H1 (cell line): ENCODE measurements around the gene DTWD2. TPM values are rescaled to one million over a fixed set of nuclear protein-coding genes. Genes with fewer than 3 reads are reported as not detected.

Source experiments
- CTCF ChIA-PET: fragments of 300-600 bp; sonication (Branson Sonifier 250); formaldehyde crosslinking; loops from one replicate; lab custom pipeline; 2021; ENCODE audit not compliant: partially characterized antibody; lab: Charles Lee
- POLR2A ChIA-PET: fragments of 300-600 bp; sonication (Branson Sonifier 250); formaldehyde crosslinking; loops from one replicate; lab custom pipeline; 2021; ENCODE audit warnings: inconsistent platforms; ENCODE audit not compliant: partially characterized antibody; lab: Charles Lee
- DNase-seq, 2 experiments: peaks; one replicate each; pipeline versions ENCODE4 v3.0.0 to v3.0.0-alpha.2; 2010 to 2022; ENCODE audit warnings: low spot score in 2 of 2, low read depth in 1 of 2, mixed read lengths in 1 of 2
- FAIRE-seq: peaks from 2 replicates; lab custom pipeline; 2011; peaks lifted over from hg19 to GRCh38; lab: Jason Lieb, UNC
- H2AFZ ChIP-seq: 2 replicates; pipeline ENCODE4 v1.8.1; 2012; ENCODE audit warnings: low read length, inconsistent platforms
- H2AK5ac ChIP-seq: 2 replicates; pipeline ENCODE4 v1.6.1; 2013; ENCODE audit warnings: low read depth, low read length
- H2BK120ac ChIP-seq: replicated peaks from 2 replicates; pipeline ENCODE3; 2013; ENCODE audit warnings: low read depth, low read length, inconsistent platforms
- H2BK12ac ChIP-seq: 2 replicates; pipeline ENCODE4 v1.6.1; 2013; ENCODE audit warnings: low read depth, low read length
- H2BK15ac ChIP-seq: 2 replicates; pipeline ENCODE4 v1.6.1; 2013; ENCODE audit warnings: low read length
- H2BK20ac ChIP-seq: 2 replicates; pipeline ENCODE4 v1.6.1; 2013; ENCODE audit warnings: low read length
- H2BK5ac ChIP-seq: 2 replicates; pipeline ENCODE4 v1.6.1; 2013; ENCODE audit warnings: low read depth, low read length
- H3K14ac ChIP-seq: 2 replicates; pipeline ENCODE4 v1.6.1; 2013; ENCODE audit warnings: inconsistent platforms; ENCODE audit not compliant: insufficient read length
- H3K18ac ChIP-seq: 2 replicates; pipeline ENCODE4 v1.6.1; 2013; ENCODE audit warnings: low read length; ENCODE audit errors: extremely low read depth
- H3K23ac ChIP-seq: 2 replicates; pipeline ENCODE4 v1.6.1; 2013; ENCODE audit warnings: inconsistent platforms; ENCODE audit not compliant: insufficient read length
- H3K23me2 ChIP-seq: 2 replicates; pipeline ENCODE4 v1.6.1; 2013; ENCODE audit warnings: low read depth, low read length
- H3K27ac ChIP-seq: 2 replicates; pipeline ENCODE4 v1.6.1; 2011; ENCODE audit warnings: low read depth, low read length, inconsistent platforms
- H3K27me3 ChIP-seq, 4 experiments: replicated peaks in 1 of 4; 1 replicate in 1 of 4; 2 replicates in 3 of 4; pipeline versions ENCODE4 v1.6.1 to v1.8.1; 2011 to 2013; ENCODE audit warnings: low read length in 3 of 4, mild to moderate bottlenecking in 3 of 4, inconsistent platforms in 2 of 4, mixed read lengths in 2 of 4, moderate library complexity in 1 of 4; ENCODE audit not compliant: control insufficient read depth in 3 of 4, insufficient read depth in 3 of 4; ENCODE audit errors: extremely low read depth in 1 of 4
- H3K36me3 ChIP-seq, 4 experiments: 2 replicates each; pipeline versions ENCODE4 v1.6.1 to v1.8.1; 2011 to 2013; ENCODE audit warnings: mild to moderate bottlenecking in 4 of 4, low read length in 3 of 4, moderate library complexity in 2 of 4, control low read depth in 1 of 4, inconsistent platforms in 1 of 4; ENCODE audit not compliant: insufficient read depth in 4 of 4, control insufficient read depth in 2 of 4
- H3K4ac ChIP-seq: replicated peaks from 2 replicates; pipeline ENCODE3; 2013; ENCODE audit warnings: low read length, low read depth, mixed read lengths, inconsistent platforms; ENCODE audit not compliant: insufficient read length
- H3K4me1 ChIP-seq, 4 experiments: replicated peaks in 1 of 4; 1 replicate in 1 of 4; 2 replicates in 3 of 4; pipeline versions ENCODE4 v1.6.1 to v1.8.1; 2011 to 2013; ENCODE audit warnings: low read length in 3 of 4, inconsistent platforms in 2 of 4, mixed read lengths in 1 of 4; ENCODE audit not compliant: insufficient read depth in 4 of 4, control insufficient read depth in 3 of 4
- H3K4me2 ChIP-seq, 2 experiments: 2 replicates each; pipeline versions ENCODE4 v1.6.1 to v1.8.1; 2011 to 2013; ENCODE audit warnings: low read depth in 2 of 2, low read length in 2 of 2, control low read depth in 1 of 2, inconsistent platforms in 1 of 2, mild to moderate bottlenecking in 1 of 2; ENCODE audit not compliant: insufficient read depth in 1 of 2
- H3K4me3 ChIP-seq, 4 experiments: fragments of 200-600, 300-600 bp in 1 of 4; sonication (generic), shearing (Covaris generic), sonication (Bioruptor Twin) in 1 of 4; 2 replicates each; pipeline versions ENCODE4 v1.5.1 to v1.8.1; 2011 to 2016; ENCODE audit warnings: low read length in 4 of 4, low read depth in 3 of 4, control low read depth in 2 of 4, inconsistent platforms in 2 of 4, mild to moderate bottlenecking in 2 of 4, mixed read lengths in 1 of 4, moderate library complexity in 1 of 4; ENCODE audit not compliant: insufficient read depth in 2 of 4; ENCODE audit errors: extremely low read depth in 1 of 4
- H3K56ac ChIP-seq: replicated peaks from 2 replicates; pipeline ENCODE3; 2013; ENCODE audit warnings: low read depth, mild to moderate bottlenecking, mixed read lengths, low read length, inconsistent platforms; ENCODE audit not compliant: insufficient read length
- H3K79me1 ChIP-seq: 2 replicates; pipeline ENCODE4 v1.6.1; 2013; ENCODE audit warnings: low read depth, low read length, control low read depth
- H3K79me2 ChIP-seq, 2 experiments: 2 replicates each; pipeline versions ENCODE4 v1.6.1 to v1.8.1; 2012 to 2013; ENCODE audit warnings: low read length in 2 of 2, mild to moderate bottlenecking in 2 of 2, inconsistent platforms in 1 of 2; ENCODE audit not compliant: insufficient read depth in 2 of 2, control insufficient read depth in 1 of 2
- H3K9ac ChIP-seq, 4 experiments: replicated peaks in 1 of 4; 1 replicate in 1 of 4; 2 replicates in 3 of 4; pipeline versions ENCODE4 v1.6.1 to v1.8.1; 2011 to 2013; ENCODE audit warnings: low read depth in 3 of 4, low read length in 3 of 4, control low read depth in 2 of 4, mild to moderate bottlenecking in 2 of 4, moderate library complexity in 2 of 4, inconsistent platforms in 1 of 4; ENCODE audit errors: extremely low read depth in 1 of 4
- H3K9me3 ChIP-seq, 2 experiments: 2 replicates each; pipeline versions ENCODE4 v1.6.1 to v1.8.1; 2012 to 2013; ENCODE audit warnings: mild to moderate bottlenecking in 2 of 2, moderate library complexity in 2 of 2, control low read depth in 1 of 2, inconsistent platforms in 1 of 2, low read depth in 1 of 2, low read length in 1 of 2, mixed read lengths in 1 of 2; ENCODE audit not compliant: insufficient read depth in 2 of 2
- H4K20me1 ChIP-seq, 2 experiments: replicated peaks in 1 of 2; 2 replicates each; pipeline versions ENCODE3 to v1.8.1; 2011 to 2013; ENCODE audit warnings: inconsistent platforms in 2 of 2, low read length in 2 of 2, mild to moderate bottlenecking in 1 of 2; ENCODE audit not compliant: insufficient read depth in 2 of 2, control insufficient read depth in 1 of 2
- H4K5ac ChIP-seq: 2 replicates; pipeline ENCODE4 v1.6.1; 2013; ENCODE audit warnings: low read length, low read depth, mixed read lengths, inconsistent platforms; ENCODE audit not compliant: insufficient read length
- H4K8ac ChIP-seq: 2 replicates; pipeline ENCODE4 v1.8.0; 2013; ENCODE audit warnings: mild to moderate bottlenecking, moderate library complexity, low read length, inconsistent platforms; ENCODE audit not compliant: insufficient read depth; ENCODE audit errors: extremely low read depth
- H4K91ac ChIP-seq: replicated peaks from 2 replicates; pipeline ENCODE3; 2013; ENCODE audit warnings: low read length, mixed read lengths, inconsistent platforms; ENCODE audit not compliant: insufficient read length
- EP300 ChIP-seq, 2 experiments: IDR thresholded peaks; 1 replicate in 1 of 2; 2 replicates in 1 of 2; pipeline ENCODE4 v1.6.1; 2011 to 2012; ENCODE audit warnings: low read depth in 2 of 2, low read length in 2 of 2, mild to moderate bottlenecking in 2 of 2, borderline replicate concordance in 1 of 2, inconsistent platforms in 1 of 2, moderate library complexity in 1 of 2
- GTF2F1 ChIP-seq: IDR thresholded peaks from 2 replicates; pipeline ENCODE4 v1.6.1; 2012; ENCODE audit warnings: low read depth, low read length, improper control_type of control experiment, borderline replicate concordance
- KDM5A ChIP-seq: fragments of 200-600 bp; IDR thresholded peaks from 2 replicates; pipeline ENCODE4 v1.7.1; 2012; ENCODE audit warnings: mild to moderate bottlenecking, low read length, inconsistent platforms, mixed read lengths
- POLR2A ChIP-seq, 2 experiments: IDR thresholded peaks; 1 replicate in 1 of 2; 2 replicates in 1 of 2; pipeline ENCODE4 v1.6.1; 2011; ENCODE audit warnings: low read depth in 2 of 2, low read length in 2 of 2, mild to moderate bottlenecking in 2 of 2; ENCODE audit errors: control extremely low read depth in 1 of 2
- RAD21 ChIP-seq, 2 experiments: IDR thresholded peaks in 1 of 2; conservative IDR thresholded peaks in 1 of 2; 2 replicates each; pipeline ENCODE4 v1.6.1; 2011; ENCODE audit warnings: low read depth in 2 of 2, low read length in 2 of 2, improper control_type of control experiment in 1 of 2, inconsistent platforms in 1 of 2, mild to moderate bottlenecking in 1 of 2, moderate library complexity in 1 of 2
- RXRA ChIP-seq: IDR thresholded peaks from 2 replicates; pipeline ENCODE4 v1.6.1; 2011; ENCODE audit warnings: low read depth, mild to moderate bottlenecking, low read length, moderate library complexity; ENCODE audit not compliant: insufficient read depth
- SAP30 ChIP-seq: fragments of 300-600 bp; sonication (generic); IDR thresholded peaks from 2 replicates; pipeline ENCODE4 v1.7.1; 2012; ENCODE audit warnings: low read length, moderate library complexity, mild to moderate bottlenecking, inconsistent platforms; ENCODE audit not compliant: insufficient read depth, insufficient replicate concordance
- TBP ChIP-seq: IDR thresholded peaks from 2 replicates; pipeline ENCODE4 v1.6.1; 2011; ENCODE audit warnings: low read depth, low read length, improper control_type of control experiment
- TEAD4 ChIP-seq: IDR thresholded peaks from 2 replicates; pipeline ENCODE4 v1.6.1; 2012; ENCODE audit warnings: low read depth, low read length, inconsistent platforms, mixed read lengths
- WGBS, 2 experiments: shearing (Covaris generic) in 1 of 2; methylation state at CpG; one replicate each; pipeline versions ENCODE4 v1.1.6 to v1.1.7; 2013 to 2015; ENCODE audit warnings: low lambda C conversion rate in 2 of 2, mixed read lengths in 2 of 2, inconsistent platforms in 1 of 2, low coverage in 1 of 2, missing lambda C conversion rate in 1 of 2; ENCODE audit not compliant: insufficient replicate concordance in 2 of 2, insufficient coverage in 1 of 2, insufficient read length in 1 of 2; ENCODE audit errors: extremely low coverage in 1 of 2, missing lambda C conversion rate in 1 of 2; 5-methylcytosine and 5-hydroxymethylcytosine counted together
- polyA plus RNA-seq, 7 experiments: library from polyadenylated mRNA; depleted of rRNA in 3 of 7; stranded (reverse) in 5 of 7; unstranded in 2 of 7; fragments of >200 nt in 5 of 7; fragments of 200-250 nt in 2 of 7; gene quantifications; 1 replicate in 5 of 7; 2 replicates in 1 of 7; 4 replicates in 1 of 7; pipeline versions ENCODE4 v1.2.1 to v1.2.3, GENCODE V29; 2011 to 2013; ENCODE audit warnings: missing spikeins in 2 of 7, mixed read lengths in 2 of 7
- total RNA-seq: library from RNA; stranded (reverse); fragmentation: NEBNext Ultra II Directional; extraction: Animal tissue kit (Norgen Biotek cat#: 25700); gene quantifications from 2 replicates; pipeline ENCODE4 v1.2.1, GENCODE V29; 2021
- TF ChIP-seq, protein P1 (sequence below): IDR thresholded peaks from 2 replicates; pipeline ENCODE4 v1.6.1; 2011; ENCODE audit warnings: low read length, improper control_type of control experiment
- TF ChIP-seq, protein P2 (sequence below): IDR thresholded peaks from 2 replicates; pipeline ENCODE4 v1.6.1; 2012; ENCODE audit warnings: low read length, inconsistent platforms

DTWD2 gene
- total and polyA plus RNA-seq, 2 of the 8 experiments (the other 6 are each of a cell fraction or from before 2014, with no cell fraction given) = 4.3 to 17.1 TPM

- WGBS, 2 experiments = 70% methylated on average over 4 of the region's 4 CpGs; no CpG with 5 or more reads in 1 of the 2 experiments
- CTCF ChIA-PET = interaction anchor here (0.7 to 1.9 kb wide), 6 partner anchors 10 to 419 kb away, joined by 3 to 6 read pairs (median 4); no protein-coding TSS in a partner anchor
- Histone ChIP-seq H3K27ac (no peak overlapping the region), H3K23ac (no peak overlapping the region), H2BK15ac (no peak overlapping the region), H2AK5ac (no peak overlapping the region), H2AFZ (no peak overlapping the region), H3K9ac (no peak overlapping the region), H3K23me2 (no peaks in the 10 kb centered on the region), H3K79me1 (no peaks in the 10 kb centered on the region), H2BK12ac (no peak overlapping the region), H4K5ac (no peak overlapping the region), H3K79me2 (no peaks in the 10 kb centered on the region), H4K91ac (no peak overlapping the region), H3K4me1 (peaks cover 0 to 10% (median 6%) of the 10 kb centered on the region in 4 experiments; a peak in 4 of 7 replicates), H3K4ac (no peak overlapping the region), H4K8ac (no peak overlapping the region), H3K9me3 (no peaks in the 10 kb centered on the region), H3K18ac (no peak overlapping the region), H3K56ac (no peak overlapping the region), H2BK120ac (no peak overlapping the region), H3K36me3 (no peaks in the 10 kb centered on the region), H2BK5ac (no peak overlapping the region), H4K20me1 (no peaks in the 10 kb centered on the region), H3K14ac (no peak overlapping the region), H3K27me3 (no peaks in the 10 kb centered on the region), H3K4me3 (no peak overlapping the region), H2BK20ac (0 out of 2 replicates have a peak overlapping the region, but pooled peaks have one; percentile 11), H3K4me2 (no peak overlapping the region)
- no peak for FAIRE-seq
- POLR2A ChIA-PET = no interaction called here
- DNase-seq = no peak
- TF ChIP-seq EP300 (IDR thresholded peaks at IDR 0.05; ENCODE audit: borderline replicate concordance in 1 of 2, low read depth in 2 of 2, low read length in 2 of 2) = no peak
- TF ChIP-seq RAD21 (IDR thresholded peaks at IDR 0.05 in 1 of 2, conservative IDR thresholded peaks at IDR 0.05 in 1 of 2; ENCODE audit: low read depth in 2 of 2, low read length in 2 of 2) = no peak
- TF ChIP-seq TEAD4 = no peak
- TF ChIP-seq, protein P1, sequence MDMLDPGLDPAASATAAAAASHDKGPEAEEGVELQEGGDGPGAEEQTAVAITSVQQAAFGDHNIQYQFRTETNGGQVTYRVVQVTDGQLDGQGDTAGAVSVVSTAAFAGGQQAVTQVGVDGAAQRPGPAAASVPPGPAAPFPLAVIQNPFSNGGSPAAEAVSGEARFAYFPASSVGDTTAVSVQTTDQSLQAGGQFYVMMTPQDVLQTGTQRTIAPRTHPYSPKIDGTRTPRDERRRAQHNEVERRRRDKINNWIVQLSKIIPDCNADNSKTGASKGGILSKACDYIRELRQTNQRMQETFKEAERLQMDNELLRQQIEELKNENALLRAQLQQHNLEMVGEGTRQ = no peak
- TF ChIP-seq, protein P2, sequence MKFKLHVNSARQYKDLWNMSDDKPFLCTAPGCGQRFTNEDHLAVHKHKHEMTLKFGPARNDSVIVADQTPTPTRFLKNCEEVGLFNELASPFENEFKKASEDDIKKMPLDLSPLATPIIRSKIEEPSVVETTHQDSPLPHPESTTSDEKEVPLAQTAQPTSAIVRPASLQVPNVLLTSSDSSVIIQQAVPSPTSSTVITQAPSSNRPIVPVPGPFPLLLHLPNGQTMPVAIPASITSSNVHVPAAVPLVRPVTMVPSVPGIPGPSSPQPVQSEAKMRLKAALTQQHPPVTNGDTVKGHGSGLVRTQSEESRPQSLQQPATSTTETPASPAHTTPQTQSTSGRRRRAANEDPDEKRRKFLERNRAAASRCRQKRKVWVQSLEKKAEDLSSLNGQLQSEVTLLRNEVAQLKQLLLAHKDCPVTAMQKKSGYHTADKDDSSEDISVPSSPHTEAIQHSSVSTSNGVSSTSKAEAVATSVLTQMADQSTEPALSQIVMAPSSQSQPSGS = no peak
- TF ChIP-seq RXRA = no peak
- no peak for TF ChIP-seq SAP30
- no peak for TF ChIP-seq KDM5A
- TF ChIP-seq POLR2A (IDR thresholded peaks at IDR 0.05; ENCODE audit: control extremely low read depth in 1 of 2, low read depth in 2 of 2, low read length in 2 of 2) = no peak
- no peak for TF ChIP-seq TBP
- no peak for TF ChIP-seq GTF2F1
These were observed 43.6 kb upstream of the DTWD2 start for GRCh38 chr5:119031905-119032304.
